GM23338 (cell line): ENCODE data around the gene ULK4.

Experiments
- CREB1 ChIP-seq: fragments of 250-450 bp; sonication (Bioruptor Pico); IDR thresholded peaks from 2 replicates; pipeline ENCODE4 v1.5.0; 2020; ENCODE audit warnings: low read depth, mild to moderate bottlenecking, moderate library complexity
- CTCF ChIP-seq, 2 experiments: fragments of 200-600 bp in 1 of 2; sonication (generic) in 1 of 2; conservative IDR thresholded peaks; 2 replicates each; pipeline versions ENCODE4 v1.5.1 to v1.6.1; 2016 to 2017; ENCODE audit warnings: antibody characterized with exemption in 2 of 2, low read depth in 2 of 2, mild to moderate bottlenecking in 2 of 2, moderate library complexity in 1 of 2
- EZH2 ChIP-seq: fragments of 200-600 bp; sonication (generic); IDR thresholded peaks from one replicate; pipeline ENCODE4 v1.8.0; 2017; ENCODE audit warnings: antibody characterized with exemption, mild to moderate bottlenecking, low read depth; ENCODE audit not compliant: unreplicated experiment
- EZH2phosphoT487 ChIP-seq: fragments of 200-600 bp; sonication (generic); IDR thresholded peaks from one replicate; pipeline ENCODE4 v1.8.1; 2018; ENCODE audit warnings: antibody characterized with exemption; ENCODE audit not compliant: unreplicated experiment
- NANOG ChIP-seq: IDR thresholded peaks from 2 replicates; pipeline ENCODE4 v1.6.1; 2016; ENCODE audit warnings: antibody characterized with exemption, borderline replicate concordance
- POLR2AphosphoS5 ChIP-seq: IDR thresholded peaks from 2 replicates; pipeline ENCODE4 v1.6.1; 2016; ENCODE audit warnings: antibody characterized with exemption, low read depth
- REST ChIP-seq: IDR thresholded peaks from one replicate; pipeline ENCODE4 v1.6.1; 2018; ENCODE audit warnings: antibody characterized with exemption; ENCODE audit not compliant: unreplicated experiment
- STAT1 ChIP-seq: IDR thresholded peaks from one replicate; pipeline ENCODE4 v1.6.1; 2016; ENCODE audit warnings: antibody characterized with exemption; ENCODE audit not compliant: unreplicated experiment
- ZNF114 ChIP-seq: fragments of 250-450 bp; sonication (Bioruptor Pico); IDR thresholded peaks from 2 replicates; pipeline ENCODE4 v1.5.0; 2020; ENCODE audit warnings: mild to moderate bottlenecking, moderate library complexity

- TF ChIP-seq CTCF (conservative IDR thresholded peaks at IDR 0.05; ENCODE audit: low read depth in 2 of 2) (no peak), REST (no peak), STAT1 (no peak), ZNF114 (CRISPR knock-in tag) (no peak), EZH2 (no peak), POLR2AphosphoS5 (no peak), CREB1 (CRISPR knock-in tag) (no peak), EZH2phosphoT487 (no peak), NANOG (no peak)
Observed at GRCh38 chr3:41345788-41346187, 616.1 kb downstream of the ULK4 start.
